Left lobe of liver (tissue), 2 donors: ENCODE measurements around the gene TSPAN17. TPM values are rescaled to one million over a fixed set of nuclear protein-coding genes. Genes with fewer than 3 reads are reported as not detected.

Source experiments
- ATAC-seq: fragments of 200-7000 bp; cut with Tn5 transposase; one replicate; pipeline ENCODE4 v1.9.1; 2020; ENCODE audit warnings: mild to moderate bottlenecking, moderate library complexity
- DNase-seq: peaks from one replicate; pipeline ENCODE4 v3.0.0-alpha.2; 2020; ENCODE audit warnings: low spot score
- total RNA-seq: library from RNA; stranded (reverse); gene quantifications from one replicate; pipeline ENCODE4 v1.2.1, GENCODE V29; 2021
- donor health status: DM: no; HTN: no; CAD: no; lungs with moderate emphysema.
- donor health status: DM: no; HTN: yes; CAD: no.

The TSPAN17 gene
- total RNA-seq, 1 donor from 2014 or later: 13.7 TPM

- peak; percentile 34 for ATAC-seq
These were observed 26.8 kb upstream of the TSPAN17 start for GRCh38 chr5:176620333-176620981.

DNA sequence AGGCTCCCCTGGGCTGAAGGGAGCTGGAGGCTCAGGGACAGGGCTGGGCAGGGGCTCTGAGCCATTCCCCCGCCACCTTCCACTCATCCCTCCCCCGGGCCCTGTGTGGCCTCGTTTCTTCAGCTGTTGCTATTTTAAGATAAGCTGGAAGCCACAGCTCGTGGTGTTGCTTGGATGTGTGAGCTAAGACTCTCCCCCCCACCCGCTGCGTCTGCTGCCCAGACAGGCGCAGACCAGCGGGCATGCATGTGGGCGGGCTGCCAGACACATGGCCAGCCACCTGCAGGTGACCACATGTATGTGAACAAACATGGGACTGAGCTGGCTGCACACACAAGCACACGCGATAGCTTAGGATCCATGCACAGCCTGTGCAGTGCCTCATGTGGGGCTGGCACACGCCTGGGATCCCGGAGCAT lies 25.6 kb upstream of the TSPAN17 start:
- DNase-seq (no peak), ATAC-seq (no peak)

More at GRCh38 chr5:176620333-176620981, 26.8 kb upstream of the TSPAN17 start:
- no peak for DNase-seq

DNA sequence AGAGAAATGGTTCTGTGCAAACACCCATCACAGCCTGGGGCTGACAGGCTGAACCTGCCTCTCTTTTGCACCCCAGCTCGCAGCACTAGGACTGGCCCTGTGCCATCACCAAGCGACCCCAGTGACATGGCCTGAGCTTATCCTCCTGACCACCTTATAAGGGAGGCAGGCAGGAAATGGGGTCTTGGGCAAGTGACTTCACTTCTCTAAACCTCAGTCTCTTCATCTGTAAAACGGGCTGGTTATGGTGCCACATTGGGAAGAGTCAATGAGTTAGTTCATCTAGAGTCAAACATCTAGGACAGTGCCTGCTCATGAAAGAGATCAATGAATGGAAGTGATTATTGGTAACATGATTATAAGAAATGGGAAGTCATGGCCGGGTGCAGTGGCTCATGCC lies 23.1 kb upstream of the TSPAN17 start:
- DNase-seq (no peak), ATAC-seq (no peak)

GRCh38 chr5:176624938-176625337 lies 22.3 kb upstream of the TSPAN17 start:
- no peak for DNase-seq

DNA sequence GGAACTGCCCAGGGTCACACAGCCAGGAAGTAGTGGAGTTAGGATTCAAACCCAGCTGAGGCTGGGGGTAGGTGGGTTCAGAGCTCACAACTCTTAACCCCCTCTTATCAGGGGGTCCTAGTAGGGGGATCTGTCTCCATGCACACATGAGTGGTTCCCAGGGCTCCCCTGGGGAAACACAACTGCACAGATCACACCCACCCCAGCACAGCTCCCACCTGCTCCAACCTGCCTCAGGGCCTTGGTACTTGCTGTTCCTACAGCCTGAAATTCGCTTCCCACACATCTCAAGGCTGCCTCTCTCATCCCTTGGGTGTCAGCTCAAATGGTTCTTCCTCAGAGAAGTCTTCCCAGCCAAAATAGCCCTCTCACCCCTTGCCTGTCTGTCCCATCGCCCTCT lies 21.8 kb upstream of the TSPAN17 start:
- DNase-seq (no peak), ATAC-seq (no peak)

More at GRCh38 chr5:176624938-176625337, 22.3 kb upstream of the TSPAN17 start:
- ATAC-seq: no peak

DNA sequence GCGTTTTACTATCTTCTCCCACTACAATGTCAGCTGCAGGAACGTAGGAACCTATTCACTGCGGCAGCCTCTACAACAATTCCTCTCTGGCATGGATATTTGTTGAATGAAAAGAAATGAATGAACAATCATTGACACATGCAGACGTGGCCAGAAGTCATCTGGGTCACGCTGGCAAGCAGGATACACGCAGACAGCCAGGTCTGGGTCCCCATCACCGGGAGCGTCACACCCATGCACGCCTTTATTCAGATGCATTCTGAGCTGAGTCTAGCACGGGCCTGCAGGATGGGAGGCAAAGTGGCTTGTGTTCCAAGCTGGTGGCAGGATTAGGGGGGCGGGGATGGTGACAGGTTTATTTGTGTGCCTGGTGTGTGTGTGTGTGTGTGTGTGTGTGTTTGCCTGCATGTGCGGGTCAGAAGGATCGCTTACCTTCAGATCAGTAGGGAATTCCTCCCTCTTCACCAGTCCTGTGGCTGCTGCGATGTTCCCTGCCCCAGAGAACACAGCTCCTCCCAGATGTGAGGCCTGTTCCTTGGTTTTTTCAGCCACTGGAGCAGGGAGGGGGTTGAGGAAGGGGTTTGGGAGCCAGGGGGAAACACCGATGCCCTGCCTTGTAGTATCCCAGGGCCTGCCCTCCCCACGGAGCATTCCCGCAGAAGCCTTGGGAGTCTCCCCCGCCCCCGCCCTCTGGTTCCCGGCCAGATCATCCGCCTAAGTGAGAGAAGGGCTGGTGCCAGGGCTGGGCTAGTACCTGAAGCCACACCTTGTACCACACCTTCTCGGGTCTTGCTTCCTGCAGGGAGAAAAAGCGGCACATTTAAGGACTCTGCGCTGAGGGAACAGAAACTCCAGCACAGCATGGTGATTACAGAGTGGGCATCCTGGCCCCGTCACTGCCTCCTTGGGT lies 21.1 kb upstream of the TSPAN17 start:
- no peak for DNase-seq
- no peak for ATAC-seq

DNA sequence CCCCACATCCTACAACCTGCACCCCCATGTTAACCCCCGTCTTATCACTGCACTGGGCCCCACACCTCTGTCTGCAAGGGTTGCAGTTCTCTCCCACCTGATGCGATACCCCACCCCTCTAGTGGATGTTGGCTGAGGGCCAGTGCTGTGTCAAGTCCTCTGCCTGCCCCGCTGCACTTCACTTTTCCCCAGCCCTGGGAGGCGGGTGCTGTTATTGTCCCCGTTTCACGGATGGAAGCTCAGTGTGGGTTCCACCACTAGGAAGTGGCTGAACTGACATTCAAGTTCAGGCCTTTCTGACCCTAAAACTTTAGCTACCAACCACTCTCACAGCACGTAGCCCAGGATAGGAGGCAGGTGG lies 20.4 kb upstream of the TSPAN17 start:
- no peak for ATAC-seq

DNA sequence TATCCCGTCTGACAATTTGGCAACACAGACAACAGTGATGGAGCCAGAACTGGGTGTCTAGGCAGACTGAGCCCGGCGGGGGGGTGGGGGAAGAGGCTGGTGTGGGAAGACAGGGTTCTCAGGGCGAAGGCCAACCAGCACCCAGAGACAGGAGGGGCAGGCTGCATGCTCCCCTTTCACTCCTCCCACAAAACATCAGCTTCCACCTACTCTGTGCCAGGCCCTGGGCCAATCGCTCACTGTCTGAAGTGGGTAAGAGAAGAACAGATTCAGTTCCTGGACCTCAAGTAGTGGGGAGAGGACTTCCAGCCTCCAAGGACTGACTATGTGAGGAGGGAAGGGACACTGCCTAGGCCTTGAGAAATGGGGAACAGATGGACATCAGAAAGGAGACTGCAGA lies 19.7 kb upstream of the TSPAN17 start:
- ATAC-seq (no peak), DNase-seq (no peak)

More for the DNA sequence above, 20.4 kb upstream of the TSPAN17 start:
- DNase-seq: no peak

- DNase-seq (no peak), ATAC-seq (no peak)
These were observed 18.7 kb upstream of the TSPAN17 start for GRCh38 chr5:176628406-176629228.

- DNase-seq (no peak), ATAC-seq (no peak)
These were observed 17.9 kb upstream of the TSPAN17 start for GRCh38 chr5:176629317-176629852.

DNA sequence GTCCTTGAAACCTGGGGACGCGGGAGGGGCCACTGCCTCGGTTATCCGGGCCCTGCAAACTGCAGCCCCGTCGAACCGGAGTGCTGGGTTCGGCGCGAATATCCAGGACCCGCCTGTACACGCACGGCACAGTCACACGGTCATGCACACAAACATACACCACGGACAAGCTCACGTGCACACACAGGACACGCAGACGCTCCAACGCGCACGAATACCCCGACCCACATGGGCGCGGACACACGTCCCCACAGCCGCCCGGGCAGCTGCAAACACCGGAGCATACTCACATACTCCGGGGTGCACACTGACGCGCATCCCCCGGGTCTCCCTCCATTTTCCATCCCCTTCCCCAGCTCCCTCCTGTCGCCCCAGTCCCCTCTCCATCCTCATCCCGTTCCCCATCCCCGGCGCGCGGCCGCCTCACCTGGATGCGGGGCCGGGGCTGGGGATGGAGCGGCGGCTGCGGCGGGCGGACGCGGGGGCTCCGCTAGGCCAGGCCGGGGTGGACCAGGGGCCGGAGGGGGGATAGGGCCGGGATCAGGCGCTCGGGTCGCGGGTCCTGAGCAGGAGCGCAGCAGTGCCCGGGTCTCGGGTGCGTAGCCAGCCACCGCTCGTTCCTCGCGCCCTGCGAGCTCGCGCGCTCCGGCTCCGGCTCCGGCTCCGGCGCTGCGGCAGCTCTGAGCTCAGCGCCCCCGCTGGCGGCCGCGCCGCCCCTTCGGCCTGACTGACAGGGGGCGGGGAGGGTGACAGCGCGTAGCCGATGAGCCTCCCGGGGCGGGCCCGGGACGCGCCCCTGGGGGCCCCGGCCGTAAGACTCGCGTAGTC lies 17.2 kb upstream of the TSPAN17 start, which contains the start of the genes EIF4E1B and SNCB:
Gene EIF4E1B (plus strand): TSS at position 823 of the 828 bp plus-strand sequence. CDS start 12,113 bp downstream, outside the sequence.
Gene SNCB (minus strand): TSS at position 682 of the 828 bp plus-strand sequence. CDS start 880 bp downstream, outside the sequence.
- DNase-seq (no peak), ATAC-seq (peak; percentile 54)

DNA sequence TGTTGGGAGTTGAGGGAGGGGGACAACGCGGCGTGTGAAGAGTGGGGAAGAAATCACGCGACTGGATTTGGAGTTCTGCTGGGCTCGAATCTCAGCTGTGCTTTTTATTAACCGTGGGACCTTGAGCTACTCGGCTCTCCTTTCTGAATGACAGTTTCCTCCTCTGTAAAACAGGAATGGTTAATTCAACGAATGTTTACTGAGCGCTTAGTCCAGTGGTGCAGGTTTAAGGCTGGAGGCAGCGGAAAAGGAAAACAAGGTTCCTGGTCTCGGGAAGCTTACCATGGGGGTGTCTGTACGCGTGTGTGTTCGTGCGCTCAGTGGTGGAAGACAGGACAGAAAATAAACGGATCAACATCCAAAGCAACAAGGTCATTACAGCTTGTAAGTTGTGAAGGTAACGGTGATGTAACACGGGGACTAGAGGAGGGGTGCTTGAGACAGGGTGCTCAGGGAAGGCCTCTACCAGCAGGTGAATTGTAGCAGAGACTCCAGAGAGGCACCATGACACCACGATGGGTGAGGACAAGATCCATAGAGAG lies 16.5 kb upstream of the TSPAN17 start:
- no peak for DNase-seq
- ATAC-seq: no peak

DNA sequence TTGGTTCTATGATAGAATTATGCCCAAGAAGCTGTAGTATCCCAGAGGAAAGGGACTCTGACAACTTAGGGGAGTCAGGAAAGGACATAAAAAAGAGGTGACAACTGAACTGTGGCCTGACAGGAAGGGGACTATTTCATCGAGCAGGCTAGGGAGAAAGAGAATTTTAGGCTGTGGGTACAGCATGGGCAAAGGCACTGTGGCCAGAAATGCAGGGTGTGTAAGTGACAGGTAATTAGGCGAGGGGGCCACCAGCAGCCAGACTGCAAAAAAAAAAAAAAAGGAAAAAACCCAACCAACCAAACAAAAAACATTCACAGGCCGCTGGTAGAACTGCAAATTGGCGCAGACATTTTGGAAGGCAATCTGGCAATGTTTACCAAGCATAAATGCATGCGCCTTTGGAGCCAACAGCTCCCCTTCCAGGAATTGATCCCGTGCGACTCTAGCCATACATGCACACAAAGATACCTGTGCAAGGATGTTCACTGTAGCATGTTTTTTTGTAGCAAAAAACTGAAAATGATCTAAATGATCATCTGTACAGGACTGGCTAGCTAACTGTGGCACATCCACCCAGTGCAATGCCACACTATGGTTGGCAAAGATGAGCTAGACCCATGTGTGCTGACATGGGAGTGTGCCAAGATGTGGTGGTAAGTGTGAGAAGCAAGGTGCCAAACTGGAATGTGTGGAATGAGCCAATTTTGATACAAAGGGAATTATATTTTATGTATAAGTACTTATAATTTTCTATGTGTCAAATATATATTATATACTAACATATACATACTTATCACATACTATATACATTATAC lies 15.7 kb upstream of the TSPAN17 start:
- ATAC-seq: no peak
- DNase-seq: no peak

DNA sequence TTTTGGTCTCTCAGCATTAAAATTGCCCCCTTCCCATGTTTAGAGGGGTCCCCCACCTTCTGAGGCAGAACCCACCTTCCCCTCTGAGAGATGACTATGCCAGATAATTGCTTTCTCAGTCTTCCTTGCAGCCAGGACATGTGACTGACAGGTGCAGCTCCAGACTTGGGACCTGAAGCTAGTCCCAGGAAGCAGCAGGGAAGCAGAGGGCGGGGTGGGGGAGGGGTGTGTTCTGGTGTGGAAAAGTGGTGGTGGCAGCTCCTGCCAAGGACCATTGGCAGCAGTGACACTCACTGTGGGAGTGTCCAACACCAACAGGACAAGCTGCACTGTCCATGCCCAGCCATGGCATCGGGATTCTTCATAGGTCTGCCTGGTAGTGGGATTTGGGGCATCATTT lies 14.5 kb upstream of the TSPAN17 start:
- DNase-seq: no peak

DNA sequence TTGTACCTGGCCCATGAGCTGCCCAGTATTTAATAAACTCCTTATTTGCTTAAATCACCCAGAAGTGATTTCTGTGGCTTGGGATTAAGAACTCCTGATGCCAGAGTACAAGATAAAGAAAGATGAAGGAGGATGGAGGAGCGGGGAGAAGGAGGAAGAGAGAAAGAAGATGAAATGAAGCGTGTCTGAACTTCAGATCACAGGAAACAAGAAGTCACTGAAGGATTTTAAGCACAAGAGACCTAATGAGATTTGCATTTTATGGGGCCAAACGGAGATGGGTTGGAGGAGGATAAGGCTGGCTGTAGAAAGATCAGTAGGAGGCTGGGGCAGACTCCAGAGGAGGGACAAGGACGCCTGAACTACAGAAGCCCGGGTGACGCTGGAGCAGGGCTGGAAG lies 13.7 kb upstream of the TSPAN17 start:
- ATAC-seq (no peak), DNase-seq (no peak)

More for the DNA sequence above, 14.5 kb upstream of the TSPAN17 start:
- no peak for ATAC-seq

DNA sequence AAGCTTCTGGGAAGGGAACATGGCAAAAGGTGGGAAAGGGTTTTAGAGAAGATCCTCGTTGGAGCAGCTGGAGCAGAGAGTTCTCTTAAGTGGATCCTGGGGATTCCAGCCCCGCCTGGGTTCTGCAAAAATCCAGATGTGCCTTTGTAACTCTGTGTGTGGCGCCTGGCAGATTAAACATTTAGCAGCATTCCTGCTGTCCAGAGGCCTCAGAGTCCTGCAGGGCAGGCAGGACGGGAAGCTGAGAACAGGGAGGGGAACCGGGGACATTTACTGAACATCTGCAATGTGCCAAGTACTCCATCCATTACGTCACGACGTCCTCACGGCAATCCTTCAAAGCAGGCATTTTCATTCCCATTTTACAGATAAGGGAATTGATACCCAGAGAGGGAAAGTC lies 10.9 kb upstream of the TSPAN17 start:
- DNase-seq (no peak), ATAC-seq (no peak)

- ATAC-seq (no peak), DNase-seq (no peak)
These were observed 9.7 kb upstream of the TSPAN17 start for GRCh38 chr5:176637556-176637955.

GRCh38 chr5:176638437-176638836 lies 8.8 kb upstream of the TSPAN17 start:
- ATAC-seq (no peak), DNase-seq (no peak)

GRCh38 chr5:176639208-176639607 lies 8.1 kb upstream of the TSPAN17 start:
- no peak for DNase-seq
- no peak for ATAC-seq
